OCI-M2 (cell line): ENCODE data around the gene CFAP221.

Experiments used
- DNase-seq: peaks from one replicate; lab custom pipeline; 2025; ENCODE audit not compliant: unreplicated experiment; lab: John Stamatoyannopoulos, UW

The CFAP221 gene

GRCh38 chr2:119697290-119698020, 153.2 kb downstream of the CFAP221 start:
- DNase-seq, result no peak

GRCh38 chr2:119698246-119698645, 154.0 kb downstream of the CFAP221 start:
- no peak for DNase-seq

- no peak for DNase-seq
Observed at GRCh38 chr2:119699016-119699606, 154.9 kb downstream of the CFAP221 start.

- DNase-seq, result no peak
Observed at GRCh38 chr2:119700866-119701265, 156.6 kb downstream of the CFAP221 start.

GRCh38 chr2:119701352-119701751, 157.1 kb downstream of the CFAP221 start:
- no peak for DNase-seq

- DNase-seq, result no peak
Observed at GRCh38 chr2:119702203-119702917, 158.1 kb downstream of the CFAP221 start.

- peak; percentile 3 for DNase-seq
Observed at GRCh38 chr2:119702918-119703401, 158.7 kb downstream of the CFAP221 start.

- no peak for DNase-seq
Observed at GRCh38 chr2:119703526-119703925, 159.3 kb downstream of the CFAP221 start.

GRCh38 chr2:119704670-119705120, 160.4 kb downstream of the CFAP221 start:
- no peak for DNase-seq

- DNase-seq, result no peak
Observed at GRCh38 chr2:119706221-119706620, 162.0 kb downstream of the CFAP221 start.
